ENCODE results near the gene TMEM97.

DNA sequence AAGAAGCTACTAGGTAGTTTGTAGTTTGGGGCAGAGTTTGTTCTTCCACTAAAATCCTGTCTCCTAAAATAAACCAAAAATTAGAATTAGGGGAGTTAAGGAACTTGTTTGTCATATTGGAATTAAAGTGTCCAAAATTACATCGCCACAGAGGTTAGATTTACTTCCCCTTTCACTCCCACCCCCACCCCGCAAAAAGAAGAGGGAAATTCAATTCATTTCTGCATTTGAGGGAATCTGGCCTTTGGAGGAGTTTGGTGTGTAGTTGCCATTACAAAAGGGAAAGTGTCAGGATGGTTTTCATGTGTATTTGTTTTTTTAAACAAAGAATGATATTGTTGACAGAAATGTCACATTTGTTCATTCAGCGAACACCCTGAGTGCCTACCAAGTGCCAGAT is 5.8 kb downstream of the TMEM97 start:
- TF ChIP-seq, protein P1, sequence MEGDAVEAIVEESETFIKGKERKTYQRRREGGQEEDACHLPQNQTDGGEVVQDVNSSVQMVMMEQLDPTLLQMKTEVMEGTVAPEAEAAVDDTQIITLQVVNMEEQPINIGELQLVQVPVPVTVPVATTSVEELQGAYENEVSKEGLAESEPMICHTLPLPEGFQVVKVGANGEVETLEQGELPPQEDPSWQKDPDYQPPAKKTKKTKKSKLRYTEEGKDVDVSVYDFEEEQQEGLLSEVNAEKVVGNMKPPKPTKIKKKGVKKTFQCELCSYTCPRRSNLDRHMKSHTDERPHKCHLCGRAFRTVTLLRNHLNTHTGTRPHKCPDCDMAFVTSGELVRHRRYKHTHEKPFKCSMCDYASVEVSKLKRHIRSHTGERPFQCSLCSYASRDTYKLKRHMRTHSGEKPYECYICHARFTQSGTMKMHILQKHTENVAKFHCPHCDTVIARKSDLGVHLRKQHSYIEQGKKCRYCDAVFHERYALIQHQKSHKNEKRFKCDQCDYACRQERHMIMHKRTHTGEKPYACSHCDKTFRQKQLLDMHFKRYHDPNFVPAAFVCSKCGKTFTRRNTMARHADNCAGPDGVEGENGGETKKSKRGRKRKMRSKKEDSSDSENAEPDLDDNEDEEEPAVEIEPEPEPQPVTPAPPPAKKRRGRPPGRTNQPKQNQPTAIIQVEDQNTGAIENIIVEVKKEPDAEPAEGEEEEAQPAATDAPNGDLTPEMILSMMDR (IDR thresholded peaks at IDR 0.05), result no peak
- no peak for TF ChIP-seq POLR2AphosphoS5 (IDR thresholded peaks at IDR 0.05; ENCODE audit: insufficient read depth in 1 of 2, low read depth in 1 of 2)
- TF ChIP-seq POLR2A (IDR thresholded peaks at IDR 0.05), result no peak
